GM19463 (cell line): ENCODE measurements around the gene C9orf72.
"Not testable (repeated sequence)": the region's sequence is repeated elsewhere in the genome, so short reads cannot be mapped to it uniquely, and the experiment has no call there.

Source experiments
- ATAC-seq: cut with Tn5 transposase; IDR thresholded peaks from one replicate; pipeline ENCODE4 v1.9.1; 2021; ENCODE audit warnings: mild to moderate bottlenecking, moderate library complexity; ENCODE audit not compliant: unreplicated experiment

Gene C9orf72

GRCh38 chr9:27572918-27573633 lies at the start of gene C9orf72:
TSS of gene C9orf72 (minus strand) at chr9:27573481. CDS start at chr9:27567120, 6,361 bp downstream.
- ATAC-seq = peak; percentile 73

- ATAC-seq = no peak
These were observed 49.5 kb upstream of the C9orf72 start for GRCh38 chr9:27622693-27623340.

GRCh38 chr9:27619743-27620142 lies 46.5 kb upstream of the C9orf72 start:
- ATAC-seq = no peak

GRCh38 chr9:27618066-27618465 lies 44.8 kb upstream of the C9orf72 start:
- ATAC-seq = no peak

- no peak for ATAC-seq
These were observed 41.3 kb upstream of the C9orf72 start for GRCh38 chr9:27614551-27614950.

GRCh38 chr9:27612036-27612435 lies 38.8 kb upstream of the C9orf72 start:
- ATAC-seq = not testable (repeated sequence)

- no peak for ATAC-seq
These were observed 37.3 kb upstream of the C9orf72 start for GRCh38 chr9:27610622-27611021.

GRCh38 chr9:27602954-27603353 lies 29.7 kb upstream of the C9orf72 start:
- no peak for ATAC-seq

GRCh38 chr9:27602142-27602861 lies 29.0 kb upstream of the C9orf72 start:
- ATAC-seq = no peak

- no peak for ATAC-seq
These were observed 28.1 kb upstream of the C9orf72 start for GRCh38 chr9:27601396-27601795.

GRCh38 chr9:27600256-27600655 lies 27.0 kb upstream of the C9orf72 start:
- ATAC-seq = no peak

- ATAC-seq = no peak
These were observed 26.6 kb upstream of the C9orf72 start for GRCh38 chr9:27599870-27600238.

- ATAC-seq = no peak
These were observed 26.0 kb upstream of the C9orf72 start for GRCh38 chr9:27599102-27599869.

GRCh38 chr9:27595733-27596132 lies 22.5 kb upstream of the C9orf72 start:
- no peak for ATAC-seq

- ATAC-seq = no peak
These were observed 18.4 kb upstream of the C9orf72 start for GRCh38 chr9:27591672-27592071.

GRCh38 chr9:27591093-27591492 lies 17.8 kb upstream of the C9orf72 start:
- ATAC-seq = no peak

- ATAC-seq = no peak
These were observed 17.4 kb upstream of the C9orf72 start for GRCh38 chr9:27590651-27591050.

- ATAC-seq = no peak
These were observed 16.2 kb upstream of the C9orf72 start for GRCh38 chr9:27589462-27589861.

- ATAC-seq = no peak
These were observed 13.0 kb upstream of the C9orf72 start for GRCh38 chr9:27586304-27586703.

GRCh38 chr9:27584931-27585330 lies 11.7 kb upstream of the C9orf72 start:
- ATAC-seq = no peak

GRCh38 chr9:27582794-27583193 lies 9.5 kb upstream of the C9orf72 start:
- ATAC-seq = no peak
